Neuron (in vitro differentiated cells): ENCODE results near the gene JAK1.

ENCODE experiments used
- H2AFZ ChIP-seq: one replicate; pipeline ENCODE4 v1.6.1; 2013; ENCODE audit warnings: low read depth, mild to moderate bottlenecking, inconsistent platforms, low read length, moderate library complexity
- H3K27me3 ChIP-seq: one replicate; pipeline ENCODE4 v1.6.1; 2013; ENCODE audit warnings: low read length; ENCODE audit not compliant: insufficient read depth
- H3K36me3 ChIP-seq: one replicate; pipeline ENCODE4 v1.6.1; 2013; ENCODE audit warnings: low read length; ENCODE audit not compliant: insufficient read depth
- H3K4me1 ChIP-seq: one replicate; pipeline ENCODE4 v1.6.1; 2013; ENCODE audit warnings: low read length; ENCODE audit not compliant: insufficient read depth
- H3K4me3 ChIP-seq: 2 replicates; pipeline ENCODE4 v1.5.1; 2013; ENCODE audit warnings: mild to moderate bottlenecking, low read length, moderate library complexity
- H3K9me3 ChIP-seq: one replicate; pipeline ENCODE4 v1.6.1; 2013; ENCODE audit warnings: low read length

The JAK1 gene

GRCh38 chr1:64995316-64995715 is 29.0 kb upstream of the JAK1 start:
- Histone ChIP-seq H3K9me3 (peaks cover 3% of the 10 kb centered on the region), H3K4me3 (no peak overlapping the region), H3K27me3 (no peaks in the 10 kb centered on the region), H3K4me1 (no peaks in the 10 kb centered on the region), H3K36me3 (no peaks in the 10 kb centered on the region), H2AFZ (no peak overlapping the region)

- H3K4me3 ChIP-seq: no peak overlapping the region
- no peaks in the 10 kb centered on the region for H3K9me3 ChIP-seq
These were observed 20.8 kb upstream of the JAK1 start for GRCh38 chr1:64986903-64987871.

DNA sequence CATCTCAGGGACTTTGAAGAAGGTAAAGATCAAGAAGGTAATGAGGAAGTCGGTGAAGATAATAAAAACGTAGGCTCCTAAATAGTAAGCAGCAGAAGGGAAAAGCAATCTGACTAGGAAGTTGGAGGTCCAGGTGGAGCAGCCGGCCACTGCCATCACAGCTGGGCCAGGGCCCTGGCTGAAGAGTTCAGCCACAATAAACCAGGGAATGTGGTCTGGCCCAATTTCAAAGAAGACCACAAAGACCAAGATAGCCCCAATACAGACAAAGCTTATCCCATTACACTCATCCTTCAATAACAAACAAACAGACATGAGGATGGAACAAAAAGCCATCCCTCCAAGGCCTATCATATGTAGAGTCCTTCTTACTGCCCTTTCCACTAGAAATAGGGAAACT is 18.4 kb upstream of the JAK1 start:
- Histone ChIP-seq H2AFZ (no peak overlapping the region), H3K36me3 (no peaks in the 10 kb centered on the region), H3K9me3 (no peaks in the 10 kb centered on the region), H3K27me3 (no peaks in the 10 kb centered on the region), H3K4me3 (no peak overlapping the region), H3K4me1 (peaks cover 8% of the 10 kb centered on the region)

More at GRCh38 chr1:64986903-64987871, 20.8 kb upstream of the JAK1 start:
- Histone ChIP-seq H3K27me3 (no peaks in the 10 kb centered on the region), H2AFZ (no peak overlapping the region), H3K4me1 (peaks cover 8% of the 10 kb centered on the region), H3K36me3 (no peaks in the 10 kb centered on the region)

GRCh38 chr1:64984106-64984505 is 17.8 kb upstream of the JAK1 start:
- Histone ChIP-seq H3K36me3 (no peaks in the 10 kb centered on the region), H2AFZ (no peak overlapping the region), H3K9me3 (no peaks in the 10 kb centered on the region), H3K27me3 (no peaks in the 10 kb centered on the region), H3K4me3 (no peak overlapping the region), H3K4me1 (peaks cover 8% of the 10 kb centered on the region)

- Histone ChIP-seq H2AFZ (no peak overlapping the region), H3K4me3 (no peak overlapping the region), H3K4me1 (peaks cover 8% of the 10 kb centered on the region), H3K36me3 (no peaks in the 10 kb centered on the region), H3K27me3 (no peaks in the 10 kb centered on the region), H3K9me3 (no peaks in the 10 kb centered on the region)
These were observed 16.8 kb upstream of the JAK1 start for GRCh38 chr1:64983110-64983509.

GRCh38 chr1:64981601-64982533 is 15.5 kb upstream of the JAK1 start:
- no peak overlapping the region for H2AFZ ChIP-seq
- no peak overlapping the region for H3K4me3 ChIP-seq
- H3K4me1 ChIP-seq: peaks cover 8% of the 10 kb centered on the region
- H3K36me3 ChIP-seq: no peaks in the 10 kb centered on the region
- H3K27me3 ChIP-seq: no peaks in the 10 kb centered on the region
- no peaks in the 10 kb centered on the region for H3K9me3 ChIP-seq

- peaks cover 8% of the 10 kb centered on the region for H3K4me1 ChIP-seq
- no peak overlapping the region for H2AFZ ChIP-seq
- H3K4me3 ChIP-seq: no peak overlapping the region
- no peaks in the 10 kb centered on the region for H3K27me3 ChIP-seq
- H3K9me3 ChIP-seq: no peaks in the 10 kb centered on the region
- no peaks in the 10 kb centered on the region for H3K36me3 ChIP-seq
These were observed 14.6 kb upstream of the JAK1 start for GRCh38 chr1:64980745-64981600.

- no peaks in the 10 kb centered on the region for H3K36me3 ChIP-seq
- no peaks in the 10 kb centered on the region for H3K27me3 ChIP-seq
- H3K4me3 ChIP-seq: no peak overlapping the region
- H3K4me1 ChIP-seq: peaks cover 14% of the 10 kb centered on the region
- H3K9me3 ChIP-seq: no peaks in the 10 kb centered on the region
- no peak overlapping the region for H2AFZ ChIP-seq
These were observed 13.0 kb upstream of the JAK1 start for GRCh38 chr1:64979358-64979757.

- no peak overlapping the region for H2AFZ ChIP-seq
- no peaks in the 10 kb centered on the region for H3K27me3 ChIP-seq
- peaks cover 6% of the 10 kb centered on the region for H3K4me1 ChIP-seq
- no peak overlapping the region for H3K4me3 ChIP-seq
- no peaks in the 10 kb centered on the region for H3K9me3 ChIP-seq
- no peaks in the 10 kb centered on the region for H3K36me3 ChIP-seq
These were observed 10.0 kb upstream of the JAK1 start for GRCh38 chr1:64976361-64976760.

GRCh38 chr1:64975740-64976139 is 9.4 kb upstream of the JAK1 start:
- no peak overlapping the region for H2AFZ ChIP-seq
- no peaks in the 10 kb centered on the region for H3K9me3 ChIP-seq
- peaks cover 6% of the 10 kb centered on the region for H3K4me1 ChIP-seq
- no peak overlapping the region for H3K4me3 ChIP-seq
- no peaks in the 10 kb centered on the region for H3K27me3 ChIP-seq
- no peaks in the 10 kb centered on the region for H3K36me3 ChIP-seq

DNA sequence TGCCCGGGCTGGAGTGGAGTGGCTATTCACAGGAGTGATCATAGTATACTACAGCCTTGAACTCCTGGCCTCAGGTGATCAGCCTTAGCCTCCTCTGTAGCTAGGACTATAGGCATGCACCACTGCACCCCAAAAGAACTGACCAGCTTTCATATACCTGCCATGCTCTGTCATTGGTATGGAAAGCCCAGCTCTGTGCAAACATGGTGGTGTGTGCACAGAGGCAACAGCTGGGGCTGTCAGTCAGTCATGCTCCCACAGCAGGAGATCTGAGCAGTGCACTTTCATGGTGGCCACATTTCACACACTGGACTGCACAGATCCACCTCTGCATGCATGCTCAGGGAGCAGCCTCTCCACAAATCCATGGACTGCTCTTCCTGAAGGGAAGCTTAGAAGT is 8.8 kb upstream of the JAK1 start:
- Histone ChIP-seq H3K9me3 (no peaks in the 10 kb centered on the region), H3K4me1 (peaks cover 6% of the 10 kb centered on the region), H2AFZ (no peak overlapping the region), H3K36me3 (no peaks in the 10 kb centered on the region), H3K4me3 (no peak overlapping the region), H3K27me3 (no peaks in the 10 kb centered on the region)

- Histone ChIP-seq H3K27me3 (no peaks in the 10 kb centered on the region), H3K4me3 (no peak overlapping the region), H2AFZ (no peak overlapping the region), H3K9me3 (no peaks in the 10 kb centered on the region), H3K36me3 (no peaks in the 10 kb centered on the region), H3K4me1 (peaks cover 6% of the 10 kb centered on the region)
These were observed 8.0 kb upstream of the JAK1 start for GRCh38 chr1:64974288-64974825.
